ENCODE measurements around the gene SOX6.

DNA sequence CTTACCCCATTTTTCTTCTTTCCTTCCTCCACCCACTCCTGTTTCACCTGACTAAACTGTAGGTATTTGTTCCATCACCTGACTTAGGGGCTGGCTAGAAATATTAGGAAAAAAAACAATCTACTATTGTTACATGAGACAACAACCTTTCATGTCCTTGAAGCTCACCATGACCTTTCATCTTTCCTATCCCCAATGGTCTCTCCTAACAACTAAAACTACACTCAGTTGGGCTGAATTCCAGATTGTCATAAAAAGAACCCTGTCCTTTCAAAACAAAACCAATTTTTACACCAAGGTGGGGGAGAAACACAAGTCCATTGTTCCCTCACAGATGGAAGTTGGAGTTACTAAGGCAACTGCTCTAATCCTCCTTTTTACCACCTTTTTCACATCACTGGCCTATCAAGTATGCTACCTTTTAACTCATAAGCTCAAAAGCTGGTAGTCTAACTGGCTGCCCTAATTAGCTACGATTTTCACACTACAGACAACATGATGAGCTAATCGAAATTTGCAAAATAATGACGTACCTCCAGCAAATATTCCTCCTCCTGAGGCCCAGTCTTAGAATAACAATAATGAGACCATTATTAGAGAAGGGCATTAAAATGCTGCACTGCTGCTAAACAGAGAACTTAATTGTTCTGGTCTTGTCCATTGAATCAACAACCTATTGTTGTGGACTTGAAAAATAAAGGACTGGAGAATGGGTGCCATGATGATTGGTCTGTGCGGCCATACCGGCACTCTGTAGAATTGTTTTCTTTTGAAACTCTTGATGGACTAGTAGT lies 46.5 kb upstream of the SOX6 start:
- TF ChIP-seq, protein P1, sequence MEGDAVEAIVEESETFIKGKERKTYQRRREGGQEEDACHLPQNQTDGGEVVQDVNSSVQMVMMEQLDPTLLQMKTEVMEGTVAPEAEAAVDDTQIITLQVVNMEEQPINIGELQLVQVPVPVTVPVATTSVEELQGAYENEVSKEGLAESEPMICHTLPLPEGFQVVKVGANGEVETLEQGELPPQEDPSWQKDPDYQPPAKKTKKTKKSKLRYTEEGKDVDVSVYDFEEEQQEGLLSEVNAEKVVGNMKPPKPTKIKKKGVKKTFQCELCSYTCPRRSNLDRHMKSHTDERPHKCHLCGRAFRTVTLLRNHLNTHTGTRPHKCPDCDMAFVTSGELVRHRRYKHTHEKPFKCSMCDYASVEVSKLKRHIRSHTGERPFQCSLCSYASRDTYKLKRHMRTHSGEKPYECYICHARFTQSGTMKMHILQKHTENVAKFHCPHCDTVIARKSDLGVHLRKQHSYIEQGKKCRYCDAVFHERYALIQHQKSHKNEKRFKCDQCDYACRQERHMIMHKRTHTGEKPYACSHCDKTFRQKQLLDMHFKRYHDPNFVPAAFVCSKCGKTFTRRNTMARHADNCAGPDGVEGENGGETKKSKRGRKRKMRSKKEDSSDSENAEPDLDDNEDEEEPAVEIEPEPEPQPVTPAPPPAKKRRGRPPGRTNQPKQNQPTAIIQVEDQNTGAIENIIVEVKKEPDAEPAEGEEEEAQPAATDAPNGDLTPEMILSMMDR (IDR thresholded peaks at IDR 0.05; ENCODE audit: low read depth, low read length), result no peak
- no peak for TF ChIP-seq EZH2phosphoT487 (IDR thresholded peaks at IDR 0.05; ENCODE audit: low read depth)
